ENCODE data around the gene C6orf62.
"Not testable (repeated sequence)": the region's sequence is repeated elsewhere in the genome, so short reads cannot be mapped to it uniquely, and the experiment has no call there.

C6orf62 gene

DNA sequence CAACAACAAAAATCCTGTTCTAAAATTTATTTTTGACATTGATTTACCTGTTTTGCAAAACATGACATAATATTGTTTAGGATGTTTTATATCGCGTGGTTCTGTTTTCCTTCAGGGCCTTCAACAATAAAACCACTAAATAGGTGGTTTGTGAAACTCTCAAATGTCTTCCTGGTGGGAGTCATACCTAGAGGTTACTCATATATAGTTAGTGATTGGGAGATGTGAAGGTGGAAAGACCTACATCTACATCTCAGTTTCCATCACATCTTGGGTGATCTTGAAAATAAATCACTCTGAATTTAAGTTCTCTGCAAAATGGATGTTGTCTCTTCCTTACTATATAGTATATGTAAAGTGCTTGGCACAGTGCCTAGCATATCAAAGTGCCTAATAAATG is 22.9 kb downstream of the C6orf62 start:
- no peak for DNase-seq (ENCODE audit: low spot score)

DNA sequence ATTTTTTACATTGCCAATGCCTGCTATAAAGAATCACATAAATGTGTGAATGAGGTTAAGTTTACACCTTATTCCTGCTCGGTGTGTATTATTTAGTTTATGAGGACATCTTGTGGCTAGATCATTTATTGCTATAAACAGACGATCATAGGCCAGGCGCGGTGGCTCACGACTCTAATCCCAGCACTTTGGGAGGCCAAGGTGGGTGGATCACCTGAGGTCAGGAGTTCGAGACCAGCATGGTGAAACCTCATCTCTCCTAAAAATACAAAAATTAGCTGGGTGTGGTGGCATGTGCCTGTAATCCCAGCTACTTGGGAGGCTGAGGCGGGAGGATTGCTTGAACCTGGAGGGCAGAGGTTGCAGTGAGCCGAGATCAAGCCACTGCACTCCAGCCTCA is 23.3 kb downstream of the C6orf62 start:
- peak; percentile 75 for DNase-seq (ENCODE audit: low spot score)

DNA sequence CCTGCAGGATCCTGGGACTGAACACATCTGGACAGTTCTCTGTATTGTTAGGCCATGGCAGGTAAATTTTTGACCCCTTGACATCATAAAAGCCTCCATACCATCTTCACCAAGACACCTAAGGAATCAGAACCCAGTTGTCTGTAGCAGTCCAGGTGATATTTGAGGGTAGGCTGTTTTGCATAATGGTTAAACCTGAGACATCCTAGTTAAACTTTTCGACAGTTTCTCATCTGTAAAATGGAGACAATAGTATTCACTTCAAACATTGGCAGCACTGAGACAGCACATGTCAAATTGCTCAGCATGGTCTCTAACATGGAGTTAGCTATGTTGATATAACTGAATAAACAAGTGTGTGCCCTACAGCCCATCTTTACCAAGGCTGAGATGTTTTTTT is 24.8 kb downstream of the C6orf62 start:
- no peak for DNase-seq (ENCODE audit: low spot score)

DNA sequence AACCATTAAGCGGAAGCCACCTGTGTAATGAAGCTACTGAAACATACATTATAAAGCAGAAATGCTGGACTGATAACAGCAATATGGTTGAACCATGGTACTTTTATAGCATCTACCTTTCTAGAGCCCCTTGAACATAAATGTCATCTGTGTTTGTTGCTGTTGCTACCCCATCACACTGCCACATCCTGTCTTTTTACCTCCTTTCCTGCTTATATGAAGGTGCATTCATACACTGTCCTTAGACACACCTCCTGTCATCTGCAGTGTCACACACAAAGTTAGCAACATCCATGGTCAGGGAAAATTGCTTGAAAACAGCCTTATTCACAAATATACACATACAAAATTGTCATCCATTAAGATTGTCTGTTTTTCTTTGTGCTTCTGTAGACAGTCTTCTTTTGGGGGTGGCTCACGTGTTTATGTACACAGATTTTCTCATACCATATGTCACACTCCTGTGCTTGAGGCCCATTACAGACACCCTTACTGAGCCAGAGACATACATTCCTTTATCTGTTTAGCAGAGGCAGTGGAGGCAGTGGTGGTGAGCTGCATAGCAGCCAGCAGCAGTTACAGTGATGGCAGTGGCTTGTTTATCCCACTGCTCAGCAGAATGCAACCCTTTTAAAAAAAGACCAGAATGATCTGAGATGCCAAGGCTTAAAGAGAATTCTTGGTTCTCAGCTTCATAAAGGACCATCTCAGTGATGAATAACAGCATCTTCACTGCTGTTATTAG is 25.9 kb downstream of the C6orf62 start:
- no peak for DNase-seq (ENCODE audit: low spot score)

DNA sequence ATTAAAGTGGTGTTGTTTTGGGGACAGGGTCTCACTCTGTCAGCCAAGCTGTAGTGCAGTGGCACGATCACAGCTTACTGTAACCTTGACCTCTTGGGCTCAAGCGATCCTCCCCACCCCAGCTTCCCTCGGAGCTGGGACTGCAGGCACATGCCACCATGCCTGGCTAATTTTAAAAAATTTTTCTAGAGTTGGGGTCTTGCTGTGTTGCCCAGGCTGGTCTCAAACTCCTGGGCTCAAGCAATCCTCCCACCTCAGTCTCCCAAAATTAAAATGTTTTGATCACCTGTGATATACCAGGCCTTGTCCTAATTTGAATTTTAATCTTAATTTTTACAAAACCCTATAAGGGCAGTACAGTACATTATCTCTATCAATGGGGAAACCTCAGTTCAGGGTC is 26.5 kb downstream of the C6orf62 start:
- no peak for DNase-seq (ENCODE audit: low spot score)

DNA sequence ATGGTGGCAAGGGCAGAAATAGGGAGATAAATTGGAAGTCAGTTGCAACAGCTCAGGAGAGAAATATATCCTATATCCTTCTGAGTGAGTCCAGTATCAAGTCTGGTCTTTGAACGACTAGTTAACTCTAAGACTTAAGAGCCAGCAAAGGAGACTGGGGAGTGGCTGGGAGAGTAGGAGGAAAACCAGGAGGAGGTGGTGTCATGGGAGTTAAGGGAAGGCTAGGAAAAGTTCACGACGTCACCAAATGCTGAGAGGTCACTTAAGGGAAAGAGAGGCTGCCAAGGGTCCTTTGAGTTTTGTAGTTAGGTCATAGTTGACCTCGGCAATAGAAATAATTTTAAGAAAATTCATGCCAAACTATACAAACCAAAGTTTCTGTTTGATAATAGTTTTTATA is 27.0 kb downstream of the C6orf62 start:
- DNase-seq (ENCODE audit: low spot score): no peak

DNA sequence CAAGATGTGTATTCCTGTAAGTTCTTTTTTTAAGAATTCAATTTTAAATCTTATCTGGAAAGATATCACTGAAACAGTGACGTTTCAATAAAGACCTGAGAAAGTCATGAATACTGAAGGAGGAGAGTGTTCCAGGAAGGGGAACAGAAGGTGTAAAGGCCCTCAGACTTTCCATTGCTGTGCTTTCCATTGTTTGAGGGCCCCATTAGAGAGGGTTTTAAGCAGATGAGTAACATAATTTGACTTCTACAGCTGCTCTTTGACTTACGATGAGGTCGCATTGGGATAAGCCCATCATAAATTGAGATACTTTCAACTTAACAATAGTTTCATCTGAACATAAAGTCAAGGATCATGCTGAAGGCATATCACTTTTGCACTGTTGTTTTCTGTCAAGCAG is 27.4 kb downstream of the C6orf62 start:
- DNase-seq (ENCODE audit: low spot score): no peak

DNA sequence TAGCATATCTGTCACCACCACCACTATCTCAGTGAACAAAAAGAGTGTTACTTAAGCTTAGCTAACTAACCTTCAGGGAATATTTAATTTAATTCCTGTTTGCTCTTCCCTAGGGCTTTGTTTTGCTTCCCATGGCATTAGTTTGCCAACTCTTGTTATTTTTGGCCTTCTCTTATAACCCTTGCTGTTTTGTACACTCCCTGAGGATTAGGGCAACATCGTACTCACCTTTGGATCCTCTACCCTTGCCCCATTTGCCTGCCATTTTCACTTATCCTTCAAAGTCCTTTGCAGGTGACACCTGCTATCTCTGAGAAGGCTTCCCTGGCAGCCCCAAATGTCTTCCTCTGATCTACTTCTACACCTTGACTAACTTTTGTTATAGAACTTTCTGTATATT is 28.4 kb downstream of the C6orf62 start:
- no peak for DNase-seq (ENCODE audit: low spot score)

DNA sequence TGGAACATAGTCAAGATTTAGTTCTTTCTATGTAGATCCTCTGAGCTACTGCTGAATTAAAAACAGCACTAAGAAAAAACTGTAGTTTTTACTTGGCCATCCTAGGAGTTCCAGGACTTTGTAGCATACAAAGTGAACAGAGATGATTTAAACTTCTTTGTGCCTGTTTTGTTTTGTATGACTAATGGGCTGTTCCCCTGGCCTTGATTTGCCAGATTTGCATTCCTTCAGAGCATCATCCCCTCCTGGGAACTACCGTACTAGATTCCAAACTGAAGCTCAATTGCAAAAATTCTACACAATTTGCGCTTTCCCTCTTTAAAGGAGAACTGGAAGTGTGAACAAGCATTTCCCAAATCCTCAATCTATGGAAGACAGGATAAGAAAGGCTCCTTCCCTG is 29.0 kb downstream of the C6orf62 start:
- DNase-seq (ENCODE audit: low spot score): no peak

DNA sequence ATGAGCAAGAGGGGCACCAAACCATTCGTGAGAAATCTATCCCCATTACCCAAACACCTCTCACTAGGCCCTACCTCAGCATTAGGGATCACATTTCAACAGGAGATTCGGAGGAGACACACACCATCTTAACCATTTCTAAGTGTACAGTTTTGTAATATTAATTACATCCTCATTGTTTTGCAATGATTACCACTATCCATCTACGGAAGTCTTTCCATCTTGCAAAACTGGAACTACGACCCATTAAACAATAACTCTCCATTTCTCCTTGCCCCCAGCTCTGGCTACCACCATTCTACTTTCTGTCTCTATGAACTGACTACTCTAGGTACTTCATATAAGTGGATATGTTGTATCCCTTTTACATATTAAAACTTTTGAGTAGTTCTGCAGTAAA is 32.0 kb downstream of the C6orf62 start:
- DNase-seq (ENCODE audit: low spot score): no peak

DNA sequence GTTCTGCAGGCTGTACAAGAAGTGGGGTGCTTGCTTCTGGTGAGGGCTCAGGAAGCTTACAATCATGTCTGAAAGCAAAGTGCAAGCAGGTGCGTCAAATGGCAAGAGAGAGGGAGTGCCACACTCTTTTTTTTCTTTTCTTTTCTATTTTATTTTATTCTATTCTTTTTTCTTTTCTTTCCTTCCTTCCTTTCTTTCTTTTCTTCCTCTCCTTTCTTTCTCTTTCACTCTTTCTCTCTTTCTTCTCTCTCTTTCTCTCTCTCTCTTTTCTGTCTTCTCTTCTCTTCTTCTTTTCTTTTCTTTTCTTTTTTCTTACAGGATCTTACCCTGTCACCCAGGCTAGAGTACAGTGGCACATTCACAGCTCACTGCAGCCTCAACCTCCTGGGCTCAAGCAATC is 32.5 kb downstream of the C6orf62 start:
- no peak for DNase-seq (ENCODE audit: low spot score)

DNA sequence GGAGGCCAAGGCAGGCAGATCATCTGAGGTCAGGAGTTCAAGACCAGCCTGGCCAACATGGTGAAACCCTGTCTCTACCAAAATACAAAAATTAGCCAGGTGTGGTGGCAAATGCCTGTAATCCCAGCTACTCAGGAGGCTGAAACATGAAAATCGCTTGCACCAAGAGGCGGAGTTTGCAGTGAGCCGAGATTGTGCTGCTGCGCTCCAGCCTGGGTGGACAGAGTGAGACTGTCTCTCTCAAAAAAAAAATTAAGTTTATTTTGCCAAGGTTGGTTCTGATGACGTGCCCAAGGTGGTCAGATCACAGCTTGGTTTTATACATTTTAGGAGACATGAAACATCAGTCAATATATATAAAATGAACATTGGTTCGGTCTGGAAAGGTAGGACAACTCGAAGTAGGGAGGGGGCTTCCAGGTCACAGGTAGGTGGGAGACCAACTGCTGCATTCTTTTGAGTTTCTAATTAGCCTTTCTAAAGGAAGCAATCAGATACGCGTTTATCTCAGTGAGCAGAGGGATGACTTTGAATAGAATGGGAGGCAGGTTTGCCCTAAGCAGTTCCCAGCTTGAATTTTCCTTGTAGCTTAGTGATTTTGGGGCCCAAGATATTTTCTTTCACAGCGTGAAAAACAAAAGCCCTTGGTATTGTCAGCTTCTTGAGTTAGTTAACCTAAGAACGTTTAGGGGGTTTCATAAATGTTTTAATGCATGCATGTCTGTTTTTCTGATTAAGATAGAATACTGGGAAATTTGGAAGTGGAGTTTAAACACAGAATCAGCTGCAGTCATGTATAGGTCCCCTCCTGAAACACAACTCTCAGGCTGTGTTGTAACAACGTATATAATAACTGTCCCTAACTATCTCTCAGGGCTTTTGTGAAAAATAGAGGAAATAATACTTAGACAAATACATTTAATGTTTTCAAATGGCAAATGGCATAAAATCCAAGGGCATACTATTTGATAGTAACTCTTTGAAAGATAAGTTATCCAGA is 35.4 kb downstream of the C6orf62 start:
- DNase-seq (ENCODE audit: low spot score): no peak

DNA sequence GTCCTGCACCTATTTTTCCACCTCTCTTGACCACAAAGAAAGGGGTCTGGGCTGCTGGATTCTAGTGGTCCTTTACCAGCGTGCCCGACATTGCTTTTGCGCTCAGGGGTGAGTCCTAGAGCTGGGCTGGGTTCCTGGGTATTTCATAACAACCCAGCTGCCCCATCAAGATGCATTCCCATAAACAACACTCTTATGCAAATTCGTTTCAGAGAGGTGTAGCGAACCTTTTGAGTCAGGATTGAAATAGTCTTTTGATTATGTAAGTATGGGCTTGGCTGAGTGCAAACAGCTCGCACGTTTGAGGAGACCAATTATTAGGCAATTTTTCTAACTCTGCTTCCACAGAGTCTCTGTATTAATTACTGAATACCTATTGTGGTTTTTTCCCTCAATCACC is 38.4 kb downstream of the C6orf62 start:
- DNase-seq (ENCODE audit: low spot score): no peak

DNA sequence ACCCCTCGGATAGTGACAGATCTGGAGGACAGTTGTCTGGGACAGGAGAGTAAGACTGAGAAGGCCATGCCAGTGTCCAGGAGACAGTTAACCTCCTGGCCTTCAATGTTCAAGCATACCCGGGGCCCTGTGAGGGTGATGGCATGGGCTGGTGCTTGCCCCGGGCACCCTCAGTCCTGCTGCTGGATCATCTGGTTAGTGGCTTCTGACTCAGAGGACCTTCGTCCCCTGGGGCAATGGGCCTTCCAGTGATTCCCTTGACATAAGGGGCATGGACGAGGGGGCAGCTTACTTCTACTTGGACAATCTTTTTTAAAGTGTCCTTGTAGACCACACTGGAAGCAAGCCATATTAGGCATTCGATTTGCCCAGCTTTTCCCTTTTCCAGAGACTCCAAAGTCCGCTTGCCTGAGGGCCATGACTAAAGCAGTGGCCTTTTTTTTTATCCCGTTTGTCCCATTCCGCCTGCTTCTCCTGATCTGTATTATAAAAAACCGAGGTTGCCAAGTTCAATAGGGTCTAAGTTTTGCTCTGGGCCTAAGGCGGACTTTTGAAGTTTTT is 40.1 kb downstream of the C6orf62 start:
- not testable (repeated sequence) for DNase-seq (ENCODE audit: low spot score)

DNA sequence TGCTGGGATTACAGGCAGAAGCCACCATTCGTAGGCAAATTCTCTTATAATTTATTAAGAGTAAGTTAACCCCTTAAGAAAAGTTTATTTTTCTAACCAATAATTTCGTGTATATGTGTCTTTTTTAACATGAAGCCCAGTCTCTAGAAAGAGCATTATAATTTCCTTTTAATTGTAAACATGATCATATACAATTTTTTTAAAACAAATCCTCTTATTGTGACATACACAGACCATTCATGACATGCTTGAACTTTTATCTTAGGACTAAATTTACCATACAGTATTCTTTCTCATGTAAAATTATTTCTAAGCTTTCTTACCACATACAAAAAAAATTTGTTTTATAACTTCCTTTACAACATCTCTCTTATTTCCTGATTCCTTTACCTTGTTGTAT is 45.3 kb downstream of the C6orf62 start:
- DNase-seq (ENCODE audit: low spot score): no peak

DNA sequence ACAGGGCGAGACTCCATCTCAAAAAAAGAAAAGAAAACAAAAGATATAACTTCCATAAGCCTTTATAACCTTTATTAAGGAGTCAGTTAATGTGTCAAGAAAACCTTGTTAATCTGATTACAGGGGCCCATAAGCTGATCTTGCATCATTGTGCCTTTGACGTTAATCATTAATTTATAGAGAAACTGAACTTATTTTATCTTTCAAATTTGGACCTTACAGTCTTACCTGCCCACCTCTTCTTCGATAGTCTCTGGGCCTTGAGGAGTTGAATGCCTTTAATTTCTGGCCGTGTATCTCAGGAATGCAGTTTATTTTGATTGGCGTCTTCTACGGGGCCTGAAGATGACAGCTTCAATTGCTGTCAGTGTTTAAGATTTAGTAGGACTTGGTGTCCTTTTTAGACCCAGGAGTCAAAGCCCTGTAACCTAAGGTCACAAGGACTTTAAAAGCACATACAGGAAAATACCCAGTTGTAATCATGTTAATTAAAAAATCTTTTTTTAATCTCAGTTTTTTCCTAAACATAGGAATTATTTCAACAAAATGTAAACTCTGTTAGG is 46.3 kb downstream of the C6orf62 start:
- no peak for DNase-seq (ENCODE audit: low spot score)

DNA sequence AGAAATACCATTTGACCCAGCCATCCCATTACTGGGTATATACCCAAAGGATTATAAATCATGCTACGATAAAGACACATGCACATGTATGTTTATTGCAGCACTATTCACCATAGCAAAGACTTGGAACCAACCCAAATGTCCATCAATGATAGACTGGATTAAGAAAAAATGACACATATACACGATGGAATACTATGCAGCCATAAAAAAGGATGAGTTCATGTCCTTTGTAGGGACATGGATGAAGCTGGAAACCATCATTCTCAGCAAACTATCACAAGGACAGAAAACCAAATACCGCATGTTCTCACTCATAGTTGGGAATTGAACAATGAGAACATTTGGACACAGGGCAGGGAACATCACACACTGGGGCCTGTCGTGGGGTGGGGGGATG is 47.9 kb downstream of the C6orf62 start:
- not testable (repeated sequence) for DNase-seq (ENCODE audit: low spot score)

DNA sequence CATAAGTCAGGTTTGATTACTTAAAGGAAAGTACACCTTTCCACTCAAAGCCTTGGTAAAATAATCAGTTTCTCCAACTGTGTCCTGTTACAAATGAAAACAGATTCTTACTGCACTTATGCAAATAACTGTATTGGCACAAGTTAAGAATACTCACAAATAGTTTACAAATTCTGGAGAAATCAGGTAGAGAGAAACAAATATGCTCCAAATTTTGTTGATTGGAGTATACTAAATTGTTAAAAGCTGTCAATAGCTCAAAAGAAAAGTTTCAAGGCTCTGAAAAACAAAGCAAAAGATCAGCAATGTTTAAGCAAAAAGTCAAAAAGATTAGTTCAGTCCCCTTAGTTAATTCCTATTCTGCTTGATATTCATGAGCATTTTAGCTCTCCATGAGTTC is 48.5 kb downstream of the C6orf62 start:
- peak; percentile 32 for DNase-seq (ENCODE audit: low spot score)

DNA sequence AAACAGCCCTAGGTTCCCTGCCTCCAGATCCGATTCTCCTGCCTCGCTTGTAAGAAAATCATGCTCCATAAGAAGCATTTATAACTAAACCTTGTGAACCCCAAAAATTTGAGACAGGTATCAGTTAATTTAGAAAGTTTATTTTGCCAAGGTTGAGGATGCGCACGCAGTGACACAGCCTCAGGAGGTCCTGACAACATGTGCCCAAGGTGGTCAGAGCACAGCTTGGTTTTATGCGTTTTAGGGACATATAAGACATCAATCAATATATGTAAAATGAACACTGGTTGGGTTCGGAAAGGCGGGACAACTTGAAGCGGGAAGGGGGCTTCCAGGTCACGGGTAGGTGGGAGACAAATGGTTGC is 50.0 kb downstream of the C6orf62 start:
- no peak for DNase-seq (ENCODE audit: low spot score)

DNA sequence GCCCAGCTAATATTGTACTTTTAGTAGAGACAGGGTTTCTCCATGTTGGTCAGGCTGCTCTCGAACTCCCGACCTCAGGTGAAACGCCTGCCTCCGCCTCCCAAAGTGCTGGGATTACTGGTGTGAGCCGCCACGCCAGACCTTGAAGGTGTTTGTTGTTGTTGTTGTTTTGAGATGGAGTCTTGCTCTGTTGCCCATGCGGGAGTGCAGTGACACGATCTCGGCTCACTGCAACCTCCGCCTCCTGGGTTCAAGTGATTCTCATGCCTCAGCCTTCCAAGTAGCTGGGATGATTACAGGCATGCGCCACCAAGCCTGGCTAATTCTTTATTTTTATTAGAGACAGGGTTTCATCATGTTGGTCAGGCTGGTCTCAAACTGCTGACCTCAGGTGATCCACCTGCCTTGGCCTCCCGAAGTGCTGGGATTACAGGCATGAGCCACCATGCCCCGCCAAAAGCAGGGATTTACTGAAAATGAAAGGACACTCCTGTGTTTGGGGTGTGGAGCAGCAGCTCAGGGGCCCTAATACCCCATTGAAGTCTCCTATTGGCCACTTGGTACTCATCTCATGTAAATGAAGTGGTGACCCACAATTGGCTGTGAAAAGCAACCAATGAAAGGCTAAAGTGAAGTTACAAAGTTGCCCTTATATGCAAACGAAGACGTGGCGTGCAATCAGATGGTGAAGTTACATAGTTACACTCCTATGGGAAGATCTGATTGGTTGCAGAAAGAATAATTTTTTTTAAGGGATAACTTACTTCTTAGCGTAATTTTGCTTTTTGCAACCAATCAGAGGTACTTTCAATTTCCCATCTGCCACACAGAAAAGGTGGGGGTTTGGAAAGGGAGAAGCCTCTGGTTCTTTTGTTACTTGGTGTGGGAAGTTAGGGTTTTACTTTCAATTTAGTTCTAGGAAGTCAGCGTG is 50.6 kb downstream of the C6orf62 start:
- peak; percentile 29 for DNase-seq (ENCODE audit: low spot score)

DNA sequence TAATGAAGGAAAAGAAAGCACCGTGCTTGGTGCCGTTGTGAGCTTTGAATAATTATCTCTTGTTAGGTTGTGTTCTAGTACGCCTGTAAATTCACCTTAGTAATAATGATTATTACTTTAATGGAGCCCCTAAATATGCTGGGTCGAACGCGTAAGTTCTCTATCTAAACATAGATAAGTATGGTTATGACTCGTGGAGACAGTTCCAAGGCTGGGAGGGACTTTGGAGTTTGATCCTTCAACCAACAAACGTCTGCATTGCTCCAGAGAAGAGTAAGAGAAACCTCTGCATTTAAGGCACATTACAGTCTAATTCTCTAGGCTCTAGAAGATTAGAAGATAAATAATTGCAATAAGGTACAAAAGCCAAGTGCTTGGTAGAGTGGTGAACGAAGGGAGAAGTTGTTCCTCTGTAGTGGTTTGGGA is 51.6 kb downstream of the C6orf62 start:
- DNase-seq (ENCODE audit: low spot score): no peak

Measured in NAMALWA (cell line).